Islet precursor cell (in vitro differentiated cells): Measurements from ENCODE around the gene SLC25A21.
"Not testable (repeated sequence)": the region's sequence is repeated elsewhere in the genome, so short reads cannot be mapped to it uniquely, and the experiment has no call there.

ENCODE experiments used
- DNase-seq: peaks from one replicate; pipeline ENCODE4 v3.0.0-alpha.2; 2018

Gene SLC25A21

GRCh38 chr14:37185670-37186069 lies 13.3 kb upstream of the SLC25A21 start:
- DNase-seq = no peak

DNA sequence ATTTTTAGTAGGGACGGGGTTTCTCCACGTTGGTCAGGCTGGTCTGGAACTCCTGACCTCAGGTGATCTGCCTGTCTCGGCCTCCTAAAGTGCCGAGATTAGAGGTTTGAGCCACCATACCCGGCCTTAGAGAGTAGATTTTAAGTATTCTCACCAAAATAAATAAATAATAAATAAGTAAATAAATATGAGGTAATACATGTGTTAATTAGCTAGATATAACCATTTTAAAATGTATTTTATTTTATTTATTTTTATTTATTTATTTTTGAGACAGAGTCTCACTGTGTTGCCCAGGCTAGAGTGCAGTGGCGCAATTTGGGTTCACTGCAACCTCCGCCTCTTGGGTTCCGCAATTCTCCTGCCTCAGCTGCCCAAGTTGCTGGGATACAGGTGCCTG lies 12.1 kb upstream of the SLC25A21 start:
- not testable (repeated sequence) for DNase-seq

- DNase-seq = no peak
Measured at GRCh38 chr14:37181441-37181840, 9.0 kb upstream of the SLC25A21 start.

DNA sequence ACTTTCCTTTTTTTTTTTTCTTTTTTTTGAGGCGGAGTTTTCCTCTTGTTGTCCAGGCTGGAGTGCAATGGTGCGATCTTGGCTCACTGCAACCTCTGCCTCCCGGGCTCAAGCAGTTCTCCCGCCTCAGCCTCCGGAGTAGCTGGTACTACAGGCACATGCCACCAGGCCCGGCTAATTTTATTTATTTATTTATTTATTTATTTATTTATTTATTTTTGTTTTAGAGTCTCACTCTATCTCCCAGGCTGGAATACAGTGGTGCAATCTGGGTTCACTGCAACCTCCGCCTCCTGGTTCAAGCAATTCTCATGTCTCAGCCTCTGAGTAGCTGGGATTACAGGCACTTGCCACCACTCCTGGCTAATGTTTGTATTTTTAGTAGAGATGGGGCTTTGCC lies 8.5 kb upstream of the SLC25A21 start:
- not testable (repeated sequence) for DNase-seq

DNA sequence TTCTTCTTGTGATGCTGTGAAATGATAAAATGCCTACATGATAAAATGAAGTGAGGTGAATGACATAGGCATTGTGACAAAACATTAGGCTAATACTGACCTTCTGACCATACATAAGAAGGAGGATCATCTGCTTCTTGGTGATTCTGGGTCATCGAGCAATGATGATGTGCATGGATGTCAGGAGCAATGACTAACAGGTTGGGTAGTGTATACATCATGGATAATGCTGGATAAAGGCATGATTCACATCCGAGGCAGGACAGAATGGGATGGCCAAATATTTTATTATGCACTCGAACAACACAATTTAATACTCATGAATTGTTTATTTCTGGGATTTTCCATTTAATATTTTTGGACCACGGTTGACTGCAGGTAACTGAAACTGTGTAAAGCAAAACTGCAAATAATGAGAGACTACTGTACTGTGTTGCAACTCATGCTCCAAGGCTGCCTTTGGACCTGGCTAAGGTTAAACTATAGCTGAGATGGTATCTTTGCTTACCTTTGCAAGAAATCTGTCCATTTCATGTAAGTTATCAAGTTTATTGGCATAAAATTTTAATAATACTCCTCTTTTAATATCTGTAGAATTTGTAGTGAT lies 7.6 kb upstream of the SLC25A21 start:
- no peak for DNase-seq

DNA sequence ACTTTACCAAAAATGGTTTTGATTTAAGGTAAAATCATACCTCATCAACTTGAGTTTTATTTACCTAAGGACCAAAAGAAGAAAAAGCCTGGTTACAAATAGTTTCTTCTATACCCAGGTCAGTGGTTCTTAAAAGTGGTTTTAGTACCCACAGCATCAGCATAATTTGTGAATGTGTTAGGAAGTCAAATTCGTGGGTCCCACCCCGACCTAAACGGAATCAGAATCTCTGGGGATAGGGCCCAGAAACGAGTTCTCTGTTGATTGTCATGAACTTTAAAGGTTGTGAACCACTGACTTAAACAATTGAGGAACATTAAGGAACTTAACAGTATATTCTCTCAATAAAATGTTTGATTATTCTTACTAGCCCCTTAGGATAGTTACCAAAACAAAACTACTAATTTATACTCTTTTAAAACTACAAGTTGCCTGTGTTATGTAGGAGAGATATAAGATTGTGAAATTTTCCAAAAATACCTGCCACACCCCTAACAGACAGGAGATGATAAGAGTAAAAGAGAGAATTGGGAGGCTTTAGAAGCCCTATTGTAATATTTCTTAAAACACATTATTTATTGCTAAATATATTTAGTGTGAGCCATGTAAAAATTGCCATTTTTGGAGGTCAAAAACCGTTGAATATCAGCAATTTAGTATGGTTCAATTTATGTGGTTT lies 669 bp upstream of the SLC25A21 start:
- DNase-seq = no peak

- no peak for DNase-seq
Measured at GRCh38 chr14:37171678-37172023, 755 bp downstream of the SLC25A21 start.

DNA sequence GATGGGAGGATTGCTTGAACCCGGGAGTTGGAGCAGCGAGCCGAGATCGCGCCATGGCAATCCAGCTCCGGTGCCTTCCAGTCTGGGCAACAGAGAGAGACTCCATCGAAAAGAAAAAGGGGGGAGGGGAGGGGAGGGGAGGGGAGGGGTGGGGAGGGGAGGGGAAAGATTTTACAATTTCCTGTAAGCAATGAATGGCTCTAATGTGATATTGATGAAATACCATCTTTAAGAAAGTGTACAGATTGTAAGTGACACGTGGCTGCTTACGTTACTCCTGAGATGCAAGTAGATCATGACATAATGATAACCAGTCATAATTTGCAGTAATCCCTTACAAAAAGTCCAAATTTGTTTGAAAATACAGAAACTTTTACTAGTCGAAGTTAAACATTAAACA lies 1.4 kb downstream of the SLC25A21 start:
- no peak for DNase-seq

DNA sequence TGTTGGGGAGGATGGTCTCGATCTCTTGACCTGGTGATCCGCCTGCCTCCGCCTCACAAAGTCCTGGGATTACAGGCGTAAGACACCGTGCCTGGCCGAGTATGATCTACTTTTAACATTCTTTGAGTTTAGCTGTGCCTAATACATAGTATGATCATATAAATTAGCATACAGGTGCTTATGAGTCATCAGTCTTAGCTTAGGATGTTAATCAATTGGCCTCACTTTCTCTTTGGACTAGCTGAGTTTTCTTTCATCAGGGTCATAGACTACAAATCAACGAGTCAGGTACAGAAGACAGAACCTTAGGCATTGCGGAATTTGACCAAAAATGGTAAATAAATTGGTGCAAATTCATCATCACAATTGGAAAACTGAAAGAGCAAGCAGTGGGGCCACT lies 2.2 kb downstream of the SLC25A21 start:
- no peak for DNase-seq

DNA sequence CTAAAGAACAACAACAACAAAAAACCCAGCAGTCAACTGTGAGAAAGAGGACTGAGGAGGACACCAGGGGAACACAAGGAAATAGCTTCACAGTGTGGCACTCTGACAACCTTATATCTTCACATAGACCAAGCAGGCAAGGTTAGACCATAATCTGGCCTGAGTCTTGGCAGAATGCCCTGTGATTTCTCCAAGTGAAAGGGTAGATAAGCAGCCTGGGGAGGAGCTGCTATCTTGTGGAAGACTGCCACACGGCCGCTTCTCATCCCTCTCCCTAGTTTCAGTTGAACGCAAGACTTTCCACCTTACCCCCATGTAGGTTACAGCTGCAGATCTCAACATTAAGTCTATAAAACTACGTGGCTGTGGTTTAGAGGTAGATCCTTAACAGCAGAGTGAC lies 3.7 kb downstream of the SLC25A21 start:
- no peak for DNase-seq

GRCh38 chr14:37167151-37168047 lies 5.0 kb downstream of the SLC25A21 start:
- no peak for DNase-seq

- DNase-seq = no peak
Measured at GRCh38 chr14:37165794-37166193, 6.6 kb downstream of the SLC25A21 start.

DNA sequence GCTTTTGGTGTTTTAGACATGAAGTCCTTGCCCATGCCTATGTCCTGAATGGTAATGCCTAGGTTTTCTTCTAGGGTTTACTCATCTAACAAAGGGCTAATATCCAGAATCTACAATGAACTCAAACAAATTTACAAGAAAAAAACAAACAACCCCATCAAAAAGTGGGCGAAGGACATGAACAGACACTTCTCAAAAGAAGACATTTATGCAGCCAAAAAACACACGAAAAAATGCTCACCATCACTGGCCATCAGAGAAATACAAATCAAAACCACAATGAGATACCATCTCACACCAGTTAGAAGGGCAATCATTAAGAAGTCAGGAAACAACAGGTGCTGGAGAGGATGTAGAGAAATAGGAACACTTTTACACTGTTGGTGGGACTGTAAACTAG lies 10.1 kb downstream of the SLC25A21 start:
- DNase-seq = not testable (repeated sequence)

GRCh38 chr14:37157987-37158386 lies 14.4 kb downstream of the SLC25A21 start:
- DNase-seq = no peak

DNA sequence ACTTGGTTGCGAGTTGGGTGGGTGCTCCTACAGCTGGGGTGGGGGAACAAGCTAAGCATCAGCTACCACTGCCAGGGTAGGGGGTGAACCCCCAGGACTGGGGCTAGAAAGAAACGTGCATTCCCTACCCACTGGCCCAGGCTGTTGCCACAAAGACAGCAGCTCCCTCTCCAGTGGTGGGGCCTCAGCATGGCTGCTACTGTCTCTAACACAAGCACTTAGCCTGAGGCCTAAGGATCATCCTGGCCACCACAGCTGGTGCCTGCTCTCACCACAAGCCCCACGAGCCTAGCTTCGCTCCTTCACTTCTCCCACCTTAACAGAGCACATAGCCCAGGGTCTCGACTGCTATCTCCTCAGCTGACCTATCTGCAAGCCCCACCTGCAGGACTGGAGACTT lies 18.9 kb downstream of the SLC25A21 start:
- no peak for DNase-seq

DNA sequence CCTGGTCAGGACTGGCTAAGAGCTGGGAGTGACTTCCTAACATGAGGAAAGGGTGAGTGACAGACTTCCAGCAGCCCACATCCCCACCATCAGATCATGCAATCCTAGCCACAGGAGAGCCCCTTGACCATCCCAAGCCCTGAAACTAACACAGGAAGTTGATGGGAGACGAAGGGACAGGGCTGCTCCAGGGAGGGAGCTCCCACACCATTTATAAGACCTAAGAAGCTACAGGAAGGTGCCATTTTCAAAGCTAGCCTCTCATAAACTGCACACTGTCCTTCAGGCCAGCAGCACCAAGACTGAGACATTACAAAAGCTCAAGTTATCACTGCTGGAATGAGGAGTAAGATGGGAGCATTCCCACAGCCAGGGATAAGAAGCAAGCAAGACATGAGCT lies 19.4 kb downstream of the SLC25A21 start:
- no peak for DNase-seq

DNA sequence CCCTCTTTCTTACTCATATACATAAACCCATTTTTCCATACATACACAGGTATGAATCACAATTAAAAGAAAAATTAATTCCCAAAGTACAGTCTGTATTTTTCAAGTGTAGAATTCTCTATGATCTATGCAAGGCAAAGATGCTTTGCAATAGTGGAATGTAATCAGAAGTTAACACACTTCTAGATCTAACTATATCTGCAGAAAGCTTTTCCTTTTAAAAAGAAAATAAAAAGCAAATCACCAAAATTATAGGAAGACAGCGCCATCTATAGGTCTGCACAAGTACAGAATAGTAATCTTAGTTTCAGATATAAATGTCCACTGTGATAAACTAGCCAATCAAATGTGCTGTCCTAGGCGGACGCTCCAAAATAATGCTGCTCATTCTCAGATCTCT lies 22.0 kb downstream of the SLC25A21 start:
- no peak for DNase-seq

- no peak for DNase-seq
Measured at GRCh38 chr14:37147310-37147880, 25.0 kb downstream of the SLC25A21 start.

GRCh38 chr14:37146438-37146837 lies 26.0 kb downstream of the SLC25A21 start:
- DNase-seq = not testable (repeated sequence)

DNA sequence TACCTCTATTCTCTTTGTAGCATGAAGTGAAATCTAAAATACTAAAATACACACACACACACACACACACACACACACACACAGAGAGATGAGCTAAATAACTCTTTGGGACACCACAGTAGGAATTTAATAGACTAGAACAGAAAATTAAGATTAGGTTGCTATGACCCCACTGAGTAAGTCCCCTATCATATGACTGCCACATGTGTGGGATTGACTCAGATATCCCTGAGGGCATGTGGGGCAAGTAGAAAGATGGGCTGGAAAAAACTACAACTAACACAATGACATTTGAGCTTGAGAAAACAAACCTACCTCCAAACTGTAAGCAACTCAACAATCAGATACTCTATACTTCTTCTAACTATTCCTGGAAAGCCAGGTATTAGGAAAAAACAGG lies 27.0 kb downstream of the SLC25A21 start:
- DNase-seq = no peak

GRCh38 chr14:37144729-37145363 lies 27.6 kb downstream of the SLC25A21 start:
- DNase-seq = no peak

GRCh38 chr14:37143475-37143874 lies 28.9 kb downstream of the SLC25A21 start:
- no peak for DNase-seq

DNA sequence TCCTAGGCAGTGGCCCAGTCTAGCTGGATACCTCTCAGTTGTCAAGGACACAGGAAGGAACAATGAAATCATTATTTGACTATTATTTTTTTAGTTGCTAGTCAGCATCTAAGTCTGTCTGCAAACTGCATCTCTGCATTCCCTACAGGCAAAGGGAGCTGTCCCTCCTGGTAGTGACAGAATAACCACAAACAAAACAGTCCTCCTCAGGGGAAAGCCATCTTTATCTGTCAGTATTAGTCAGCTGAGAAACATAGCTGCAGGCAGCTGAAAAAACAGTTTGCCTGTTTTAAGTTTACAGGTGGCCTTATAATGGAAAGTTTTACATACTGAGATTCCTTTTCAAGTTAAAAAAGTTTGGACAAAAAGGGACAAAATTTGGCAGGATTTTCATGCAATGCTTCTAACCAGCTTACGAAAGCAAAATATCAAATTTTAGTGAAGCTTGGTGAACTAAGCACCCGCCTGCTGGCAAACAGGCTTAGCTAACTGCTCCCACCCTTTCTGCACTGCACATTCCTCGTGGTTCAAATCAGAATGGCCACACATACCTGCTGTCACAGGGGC lies 29.5 kb downstream of the SLC25A21 start:
- DNase-seq = peak; percentile 83
